ENCODE data around the gene PVALB.

DNA sequence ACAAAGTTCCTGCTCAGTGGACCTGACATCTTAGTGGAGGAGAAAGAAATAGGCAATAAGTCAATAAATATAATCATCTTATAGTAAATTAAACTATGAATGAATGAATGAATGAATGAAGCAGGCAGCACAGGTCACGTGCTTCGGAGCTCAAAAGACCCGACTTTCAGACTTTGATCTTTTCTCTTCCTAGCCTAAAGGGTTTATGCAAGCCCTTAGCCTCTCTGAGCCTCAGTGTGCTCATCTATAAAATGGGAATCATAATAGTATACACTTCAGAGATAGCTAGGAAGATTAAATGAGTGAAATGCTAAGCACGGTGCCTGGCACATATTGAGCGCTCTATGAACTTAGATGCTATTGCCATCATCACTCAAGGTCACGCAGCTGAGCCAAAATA, 7.5 kb downstream of the PVALB start:
- TF ChIP-seq, protein P1, sequence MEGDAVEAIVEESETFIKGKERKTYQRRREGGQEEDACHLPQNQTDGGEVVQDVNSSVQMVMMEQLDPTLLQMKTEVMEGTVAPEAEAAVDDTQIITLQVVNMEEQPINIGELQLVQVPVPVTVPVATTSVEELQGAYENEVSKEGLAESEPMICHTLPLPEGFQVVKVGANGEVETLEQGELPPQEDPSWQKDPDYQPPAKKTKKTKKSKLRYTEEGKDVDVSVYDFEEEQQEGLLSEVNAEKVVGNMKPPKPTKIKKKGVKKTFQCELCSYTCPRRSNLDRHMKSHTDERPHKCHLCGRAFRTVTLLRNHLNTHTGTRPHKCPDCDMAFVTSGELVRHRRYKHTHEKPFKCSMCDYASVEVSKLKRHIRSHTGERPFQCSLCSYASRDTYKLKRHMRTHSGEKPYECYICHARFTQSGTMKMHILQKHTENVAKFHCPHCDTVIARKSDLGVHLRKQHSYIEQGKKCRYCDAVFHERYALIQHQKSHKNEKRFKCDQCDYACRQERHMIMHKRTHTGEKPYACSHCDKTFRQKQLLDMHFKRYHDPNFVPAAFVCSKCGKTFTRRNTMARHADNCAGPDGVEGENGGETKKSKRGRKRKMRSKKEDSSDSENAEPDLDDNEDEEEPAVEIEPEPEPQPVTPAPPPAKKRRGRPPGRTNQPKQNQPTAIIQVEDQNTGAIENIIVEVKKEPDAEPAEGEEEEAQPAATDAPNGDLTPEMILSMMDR (IDR thresholded peaks at IDR 0.05; ENCODE audit: insufficient read depth, low read length), result no peak
- TF ChIP-seq GABPA (IDR thresholded peaks at IDR 0.05; ENCODE audit: low read depth), result no peak
- no peak for TF ChIP-seq POLR2AphosphoS5 (IDR thresholded peaks at IDR 0.05; ENCODE audit: low read depth)
- TF ChIP-seq, protein P2, sequence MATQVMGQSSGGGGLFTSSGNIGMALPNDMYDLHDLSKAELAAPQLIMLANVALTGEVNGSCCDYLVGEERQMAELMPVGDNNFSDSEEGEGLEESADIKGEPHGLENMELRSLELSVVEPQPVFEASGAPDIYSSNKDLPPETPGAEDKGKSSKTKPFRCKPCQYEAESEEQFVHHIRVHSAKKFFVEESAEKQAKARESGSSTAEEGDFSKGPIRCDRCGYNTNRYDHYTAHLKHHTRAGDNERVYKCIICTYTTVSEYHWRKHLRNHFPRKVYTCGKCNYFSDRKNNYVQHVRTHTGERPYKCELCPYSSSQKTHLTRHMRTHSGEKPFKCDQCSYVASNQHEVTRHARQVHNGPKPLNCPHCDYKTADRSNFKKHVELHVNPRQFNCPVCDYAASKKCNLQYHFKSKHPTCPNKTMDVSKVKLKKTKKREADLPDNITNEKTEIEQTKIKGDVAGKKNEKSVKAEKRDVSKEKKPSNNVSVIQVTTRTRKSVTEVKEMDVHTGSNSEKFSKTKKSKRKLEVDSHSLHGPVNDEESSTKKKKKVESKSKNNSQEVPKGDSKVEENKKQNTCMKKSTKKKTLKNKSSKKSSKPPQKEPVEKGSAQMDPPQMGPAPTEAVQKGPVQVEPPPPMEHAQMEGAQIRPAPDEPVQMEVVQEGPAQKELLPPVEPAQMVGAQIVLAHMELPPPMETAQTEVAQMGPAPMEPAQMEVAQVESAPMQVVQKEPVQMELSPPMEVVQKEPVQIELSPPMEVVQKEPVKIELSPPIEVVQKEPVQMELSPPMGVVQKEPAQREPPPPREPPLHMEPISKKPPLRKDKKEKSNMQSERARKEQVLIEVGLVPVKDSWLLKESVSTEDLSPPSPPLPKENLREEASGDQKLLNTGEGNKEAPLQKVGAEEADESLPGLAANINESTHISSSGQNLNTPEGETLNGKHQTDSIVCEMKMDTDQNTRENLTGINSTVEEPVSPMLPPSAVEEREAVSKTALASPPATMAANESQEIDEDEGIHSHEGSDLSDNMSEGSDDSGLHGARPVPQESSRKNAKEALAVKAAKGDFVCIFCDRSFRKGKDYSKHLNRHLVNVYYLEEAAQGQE (IDR thresholded peaks at IDR 0.05; ENCODE audit: insufficient replicate concordance, low read depth), result no peak

Data from HL-60 (cell line).